ENCODE results near the gene GSC2.

Gene GSC2

DNA sequence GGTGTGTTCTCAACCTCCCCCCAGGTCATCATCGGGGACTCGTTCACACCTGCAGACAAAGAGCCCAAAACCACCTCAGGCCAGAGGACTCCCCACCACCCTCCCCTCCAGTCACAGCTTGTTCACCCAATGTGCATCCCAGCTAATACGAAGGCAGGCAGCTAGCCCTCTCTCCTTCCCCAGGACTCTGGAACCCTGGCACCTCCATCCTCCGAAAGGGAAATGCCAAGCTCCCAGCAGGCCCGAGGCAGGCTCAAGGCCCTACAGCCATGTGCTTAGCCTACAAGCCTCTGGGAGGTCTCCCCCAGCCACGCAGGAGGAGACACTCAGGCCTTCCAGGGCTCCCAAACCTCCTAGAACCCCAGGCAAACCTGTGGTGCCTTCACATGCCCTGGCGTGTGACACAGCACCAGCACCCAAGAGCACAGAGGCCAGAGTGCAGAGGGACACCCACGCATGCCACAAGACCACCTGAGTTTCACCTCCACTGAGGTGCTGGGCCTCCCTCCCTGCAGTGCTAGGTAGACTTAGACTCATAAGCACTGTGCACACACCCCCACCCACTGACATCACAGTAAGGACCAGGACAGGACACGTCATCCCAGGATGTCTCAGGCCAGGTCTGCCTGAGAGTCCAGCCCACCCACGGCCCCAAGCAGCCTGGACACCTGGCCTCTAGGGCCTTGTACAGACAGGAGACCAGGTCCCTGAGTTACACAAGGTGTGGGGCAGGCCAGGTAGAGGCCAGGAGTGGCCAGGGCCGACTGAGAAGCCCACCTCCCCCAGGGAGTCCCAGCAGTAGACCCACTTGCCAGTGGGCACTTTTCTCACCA is 12.5 kb downstream of the GSC2 start:
- no peaks in the 10 kb centered on the region for H3K27me3 ChIP-seq
- H3K36me3 ChIP-seq, result peaks cover 77% of the 10 kb centered on the region
- TF ChIP-seq, protein P1, sequence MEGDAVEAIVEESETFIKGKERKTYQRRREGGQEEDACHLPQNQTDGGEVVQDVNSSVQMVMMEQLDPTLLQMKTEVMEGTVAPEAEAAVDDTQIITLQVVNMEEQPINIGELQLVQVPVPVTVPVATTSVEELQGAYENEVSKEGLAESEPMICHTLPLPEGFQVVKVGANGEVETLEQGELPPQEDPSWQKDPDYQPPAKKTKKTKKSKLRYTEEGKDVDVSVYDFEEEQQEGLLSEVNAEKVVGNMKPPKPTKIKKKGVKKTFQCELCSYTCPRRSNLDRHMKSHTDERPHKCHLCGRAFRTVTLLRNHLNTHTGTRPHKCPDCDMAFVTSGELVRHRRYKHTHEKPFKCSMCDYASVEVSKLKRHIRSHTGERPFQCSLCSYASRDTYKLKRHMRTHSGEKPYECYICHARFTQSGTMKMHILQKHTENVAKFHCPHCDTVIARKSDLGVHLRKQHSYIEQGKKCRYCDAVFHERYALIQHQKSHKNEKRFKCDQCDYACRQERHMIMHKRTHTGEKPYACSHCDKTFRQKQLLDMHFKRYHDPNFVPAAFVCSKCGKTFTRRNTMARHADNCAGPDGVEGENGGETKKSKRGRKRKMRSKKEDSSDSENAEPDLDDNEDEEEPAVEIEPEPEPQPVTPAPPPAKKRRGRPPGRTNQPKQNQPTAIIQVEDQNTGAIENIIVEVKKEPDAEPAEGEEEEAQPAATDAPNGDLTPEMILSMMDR (IDR thresholded peaks at IDR 0.05; ENCODE audit: low read depth, low read length), result no peak
- H3K4me3 ChIP-seq (ENCODE audit: low read depth, low read length), result no peak overlapping the region
- no peaks in the 10 kb centered on the region for H3K9me3 ChIP-seq
- no peaks in the 10 kb centered on the region for H3K4me1 ChIP-seq
- no peak for DNase-seq

DNA sequence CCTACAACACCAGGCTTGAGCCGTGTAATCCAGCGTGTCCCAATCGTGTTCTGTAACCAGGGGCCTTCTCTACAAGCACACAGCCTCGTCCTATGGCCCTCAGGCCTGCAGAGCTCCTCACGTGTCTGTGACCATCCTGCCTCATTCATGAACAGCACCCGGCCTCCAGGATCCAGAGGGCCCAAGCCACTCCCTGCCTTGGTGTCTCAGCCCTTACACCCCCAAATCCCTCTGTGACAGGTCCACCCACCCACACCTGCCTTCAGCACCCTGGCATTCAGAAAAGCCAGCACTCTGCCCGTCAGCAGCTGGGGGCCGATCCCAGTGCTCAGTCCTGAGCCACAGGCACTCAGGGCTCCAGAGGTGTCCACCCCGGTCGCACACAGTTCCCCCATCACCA is 13.2 kb downstream of the GSC2 start:
- H3K4me3 ChIP-seq (ENCODE audit: low read depth, low read length), result no peak overlapping the region
- no peaks in the 10 kb centered on the region for H3K27me3 ChIP-seq
- no peaks in the 10 kb centered on the region for H3K9me3 ChIP-seq
- DNase-seq, result no peak
- TF ChIP-seq, protein P1 (IDR thresholded peaks at IDR 0.05; ENCODE audit: low read depth, low read length), result no peak
- H3K4me1 ChIP-seq, result no peaks in the 10 kb centered on the region
- peaks cover 70% of the 10 kb centered on the region for H3K36me3 ChIP-seq

DNA sequence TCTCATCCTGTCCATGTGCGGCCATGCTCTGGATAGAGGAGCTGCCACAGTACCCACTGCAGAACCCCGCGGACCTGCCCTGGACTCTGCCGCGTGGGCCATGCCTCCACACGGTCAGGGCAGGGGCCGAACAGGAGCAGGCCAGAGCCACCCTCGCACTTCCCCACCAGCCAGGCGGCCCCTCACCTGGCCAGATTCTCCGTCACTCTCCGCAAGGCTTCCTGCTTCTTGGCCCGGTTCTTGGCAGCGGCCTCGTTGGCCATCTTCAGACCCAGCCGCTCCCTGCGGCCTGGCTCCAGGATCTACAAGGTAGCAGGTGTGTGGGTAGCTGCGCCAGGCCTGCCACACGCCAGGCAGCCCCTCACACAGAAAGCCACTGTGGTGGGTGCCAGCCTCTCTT is 15.2 kb downstream of the GSC2 start:
- H3K9me3 ChIP-seq, result no peaks in the 10 kb centered on the region
- H3K4me1 ChIP-seq, result no peaks in the 10 kb centered on the region
- no peak overlapping the region for H3K4me3 ChIP-seq (ENCODE audit: low read depth, low read length)
- no peak for DNase-seq
- H3K36me3 ChIP-seq, result peaks cover 56% of the 10 kb centered on the region
- TF ChIP-seq, protein P1 (IDR thresholded peaks at IDR 0.05; ENCODE audit: low read depth, low read length), result no peak
- H3K27me3 ChIP-seq, result no peaks in the 10 kb centered on the region

DNA sequence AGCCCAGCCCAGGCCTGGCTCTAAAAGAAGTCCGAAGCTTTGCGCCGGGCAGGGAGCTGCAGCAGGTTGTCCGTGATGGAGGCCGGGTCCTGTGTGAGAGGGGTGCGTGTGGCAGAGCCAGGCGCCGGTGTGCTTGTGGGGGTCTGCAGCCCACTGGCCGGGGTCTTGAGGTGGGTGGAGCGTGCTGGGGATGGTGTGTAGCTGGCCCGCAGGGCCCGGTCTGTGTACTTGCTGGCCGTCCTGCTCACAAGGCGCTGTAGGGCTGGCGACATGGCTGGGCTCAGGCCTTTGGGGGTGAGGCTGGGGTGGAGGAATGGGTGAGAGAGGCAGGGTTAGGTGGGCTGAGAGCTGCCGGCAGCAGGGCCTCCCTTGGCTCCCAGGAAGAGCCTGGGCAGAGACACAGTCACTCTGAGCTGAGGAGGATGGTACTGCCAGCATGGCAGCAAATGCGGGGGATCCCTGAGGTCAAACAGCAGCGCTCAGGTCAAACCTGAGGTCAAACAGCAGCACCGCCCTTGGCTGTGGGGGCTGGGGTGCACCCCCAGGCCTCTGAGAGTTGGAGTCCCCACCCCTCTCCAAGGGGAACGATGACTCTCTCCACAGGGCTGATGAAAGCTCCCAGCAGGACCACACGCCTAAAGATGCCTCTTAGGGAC is 15.8 kb downstream of the GSC2 start:
- H3K36me3 ChIP-seq, result peaks cover 50% of the 10 kb centered on the region

DNA sequence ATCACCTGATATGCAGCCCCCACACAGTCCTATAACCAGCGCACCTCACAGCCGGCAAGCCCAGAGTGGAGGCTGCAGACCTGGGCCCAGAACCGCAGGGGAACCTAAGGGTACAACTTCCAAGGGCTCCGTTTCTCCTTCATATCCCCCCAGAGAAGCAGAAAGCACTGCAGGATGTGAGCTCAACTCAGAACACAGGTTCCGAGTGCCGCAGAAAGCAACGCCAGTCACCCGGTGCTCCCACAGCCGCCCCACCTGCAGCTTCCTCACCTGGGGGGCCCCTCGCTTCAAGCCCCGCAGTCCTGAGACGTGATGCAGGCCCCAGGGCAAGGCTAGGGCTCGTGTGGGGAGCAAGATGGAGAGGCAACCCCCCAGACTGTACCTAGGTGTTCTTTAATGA is 16.5 kb downstream of the GSC2 start:
- Histone ChIP-seq H3K27me3 (no peaks in the 10 kb centered on the region), H3K9me3 (no peaks in the 10 kb centered on the region), H3K4me1 (no peaks in the 10 kb centered on the region), H3K36me3 (peaks cover 42% of the 10 kb centered on the region), H3K4me3 (ENCODE audit: low read depth, low read length) (no peak overlapping the region)
- DNase-seq, result no peak
- TF ChIP-seq, protein P1 (IDR thresholded peaks at IDR 0.05; ENCODE audit: low read depth, low read length), result no peak

More for the DNA sequence above, 15.8 kb downstream of the GSC2 start:
- TF ChIP-seq, protein P1 (IDR thresholded peaks at IDR 0.05; ENCODE audit: low read depth, low read length), result no peak
- Histone ChIP-seq H3K9me3 (no peaks in the 10 kb centered on the region), H3K27me3 (no peaks in the 10 kb centered on the region), H3K4me3 (ENCODE audit: low read depth, low read length) (no peak overlapping the region), H3K4me1 (no peaks in the 10 kb centered on the region)
- no peak for DNase-seq
